DND-41 (cell line): ENCODE measurements around the gene P2RY8.
"Not testable (repeated sequence)": the region's sequence is repeated elsewhere in the genome, so short reads cannot be mapped to it uniquely, and the experiment has no call there.

Source experiments
- EZH2 ChIP-seq: IDR thresholded peaks from 3 replicates; pipeline ENCODE4 v1.6.1; 2012; ENCODE audit warnings: borderline replicate concordance, low read depth, mild to moderate bottlenecking, moderate library complexity, low read length, inconsistent platforms; ENCODE audit not compliant: severe bottlenecking
- TF ChIP-seq, protein P1 (sequence below): IDR thresholded peaks from 2 replicates; pipeline ENCODE4 v1.5.1; 2012; ENCODE audit warnings: borderline replicate concordance, low read length, moderate library complexity, mild to moderate bottlenecking; ENCODE audit not compliant: poor library complexity, severe bottlenecking; ENCODE audit errors: extremely low read depth

DNA sequence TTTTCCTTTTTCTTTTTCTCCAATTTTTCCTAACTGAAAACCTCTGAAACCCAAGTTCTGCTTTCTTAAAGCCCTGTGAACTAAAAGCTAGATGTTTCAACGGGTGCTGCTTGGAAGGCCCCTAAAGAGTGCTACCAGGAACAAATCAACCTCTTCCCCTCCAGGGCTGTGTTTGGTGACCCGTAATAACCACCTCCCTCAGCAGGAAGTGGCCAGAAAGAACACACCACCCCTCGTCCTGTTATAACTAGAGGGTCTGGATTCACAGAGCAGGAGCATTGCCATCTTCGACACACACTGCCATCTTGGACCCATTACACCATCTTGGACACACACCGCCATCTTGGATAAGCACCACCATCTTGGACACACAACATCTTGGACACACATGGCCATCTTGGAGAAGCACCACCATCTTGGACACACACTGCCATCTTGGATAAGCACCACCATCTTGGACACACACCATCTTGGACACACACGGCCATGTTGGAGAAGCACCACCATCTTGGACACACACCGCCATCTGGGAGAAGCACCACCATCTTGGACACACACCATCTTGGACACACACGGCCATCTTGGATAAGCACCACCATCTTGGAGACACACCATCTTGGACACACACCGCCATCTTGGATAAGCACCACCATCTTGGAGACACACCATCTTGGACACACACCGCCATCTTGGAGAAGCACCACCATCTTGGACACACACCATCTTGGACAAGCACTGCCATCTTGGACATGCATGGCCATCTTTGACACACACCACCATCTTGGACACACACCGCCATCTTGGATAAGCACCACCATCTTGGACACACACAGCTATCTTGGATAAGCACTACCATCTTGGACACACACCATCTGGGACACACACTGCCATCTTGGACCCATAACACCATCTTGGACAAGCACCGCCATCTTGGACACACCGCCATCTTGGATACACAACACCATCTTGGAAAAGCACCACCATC is 89.7 kb downstream of the P2RY8 start:
- TF ChIP-seq, protein P1, sequence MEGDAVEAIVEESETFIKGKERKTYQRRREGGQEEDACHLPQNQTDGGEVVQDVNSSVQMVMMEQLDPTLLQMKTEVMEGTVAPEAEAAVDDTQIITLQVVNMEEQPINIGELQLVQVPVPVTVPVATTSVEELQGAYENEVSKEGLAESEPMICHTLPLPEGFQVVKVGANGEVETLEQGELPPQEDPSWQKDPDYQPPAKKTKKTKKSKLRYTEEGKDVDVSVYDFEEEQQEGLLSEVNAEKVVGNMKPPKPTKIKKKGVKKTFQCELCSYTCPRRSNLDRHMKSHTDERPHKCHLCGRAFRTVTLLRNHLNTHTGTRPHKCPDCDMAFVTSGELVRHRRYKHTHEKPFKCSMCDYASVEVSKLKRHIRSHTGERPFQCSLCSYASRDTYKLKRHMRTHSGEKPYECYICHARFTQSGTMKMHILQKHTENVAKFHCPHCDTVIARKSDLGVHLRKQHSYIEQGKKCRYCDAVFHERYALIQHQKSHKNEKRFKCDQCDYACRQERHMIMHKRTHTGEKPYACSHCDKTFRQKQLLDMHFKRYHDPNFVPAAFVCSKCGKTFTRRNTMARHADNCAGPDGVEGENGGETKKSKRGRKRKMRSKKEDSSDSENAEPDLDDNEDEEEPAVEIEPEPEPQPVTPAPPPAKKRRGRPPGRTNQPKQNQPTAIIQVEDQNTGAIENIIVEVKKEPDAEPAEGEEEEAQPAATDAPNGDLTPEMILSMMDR: not testable (repeated sequence)
- not testable (repeated sequence) for TF ChIP-seq EZH2
